AG04450 (cell line): Measurements from ENCODE around the gene GLP1R. TPM values are rescaled to one million over a fixed set of nuclear protein-coding genes. Genes with fewer than 3 reads are reported as not detected.

Experiments used
- CTCF ChIA-PET: fragments of 300-600, 350-600 bp; formaldehyde crosslinking; extraction: SDS; loops from one replicate; lab custom pipeline; 2022; ENCODE audit warnings: antibody characterized with exemption, inconsistent platforms; lab: Charles Lee
- POLR2A ChIA-PET: fragments of 350-600 bp; formaldehyde crosslinking; extraction: SDS; loops from one replicate; lab custom pipeline; 2021; ENCODE audit warnings: antibody characterized with exemption, inconsistent platforms; lab: Yijun Ruan, JAX
- DNase-seq: peaks from one replicate; pipeline ENCODE4 v3.0.0-alpha.2; 2011; ENCODE audit warnings: low read depth, low spot score
- H3K27ac ChIP-seq: one replicate; pipeline ENCODE4 v1.5.1; 2012; ENCODE audit warnings: low read depth, low read length, control low read depth
- H3K27me3 ChIP-seq: one replicate; pipeline ENCODE4 v1.6.0; 2012; ENCODE audit warnings: low read length; ENCODE audit not compliant: control insufficient read depth, insufficient read depth
- H3K4me3 ChIP-seq: 2 replicates; pipeline ENCODE4 v1.5.1; 2011; ENCODE audit warnings: mild to moderate bottlenecking, low read depth, low read length, control low read depth
- H3K9me3 ChIP-seq: 2 replicates; pipeline ENCODE4 v1.5.1; 2012; ENCODE audit warnings: low read length; ENCODE audit not compliant: control insufficient read depth, insufficient read depth
- polyA plus RNA-seq: library from polyadenylated mRNA; depleted of rRNA; stranded (reverse); fragments of >200 nt; gene quantifications from 2 replicates; pipeline ENCODE4 v1.2.3, GENCODE V29; 2011
- TF ChIP-seq, protein P1 (sequence below): IDR thresholded peaks from 2 replicates; pipeline ENCODE4 v1.5.1; 2011; ENCODE audit warnings: low read depth, low read length, control low read depth, inconsistent platforms

Gene GLP1R
- polyA plus RNA-seq, 1 experiment: not detected

GRCh38 chr6:39088331-39088730 lies 39.8 kb downstream of the GLP1R start:
- peak; percentile 55 for DNase-seq
- H3K9me3 ChIP-seq: no peaks in the 10 kb centered on the region
- TF ChIP-seq, protein P1, sequence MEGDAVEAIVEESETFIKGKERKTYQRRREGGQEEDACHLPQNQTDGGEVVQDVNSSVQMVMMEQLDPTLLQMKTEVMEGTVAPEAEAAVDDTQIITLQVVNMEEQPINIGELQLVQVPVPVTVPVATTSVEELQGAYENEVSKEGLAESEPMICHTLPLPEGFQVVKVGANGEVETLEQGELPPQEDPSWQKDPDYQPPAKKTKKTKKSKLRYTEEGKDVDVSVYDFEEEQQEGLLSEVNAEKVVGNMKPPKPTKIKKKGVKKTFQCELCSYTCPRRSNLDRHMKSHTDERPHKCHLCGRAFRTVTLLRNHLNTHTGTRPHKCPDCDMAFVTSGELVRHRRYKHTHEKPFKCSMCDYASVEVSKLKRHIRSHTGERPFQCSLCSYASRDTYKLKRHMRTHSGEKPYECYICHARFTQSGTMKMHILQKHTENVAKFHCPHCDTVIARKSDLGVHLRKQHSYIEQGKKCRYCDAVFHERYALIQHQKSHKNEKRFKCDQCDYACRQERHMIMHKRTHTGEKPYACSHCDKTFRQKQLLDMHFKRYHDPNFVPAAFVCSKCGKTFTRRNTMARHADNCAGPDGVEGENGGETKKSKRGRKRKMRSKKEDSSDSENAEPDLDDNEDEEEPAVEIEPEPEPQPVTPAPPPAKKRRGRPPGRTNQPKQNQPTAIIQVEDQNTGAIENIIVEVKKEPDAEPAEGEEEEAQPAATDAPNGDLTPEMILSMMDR: peak; percentile 72
- no peaks in the 10 kb centered on the region for H3K27me3 ChIP-seq
- ChIA-PET CTCF (interaction anchor here (0.7 to 3.9 kb wide), 12 partner anchors 12 to 222 kb away, joined by 3 to 31 read pairs (median 8); partner anchors contain the start of gene SAYSD1), POLR2A (interaction anchor here (1.1 to 1.5 kb wide), 2 partner anchors 14 to 26 kb away, joined by 3 to 8 read pairs; partner anchors contain the start of gene SAYSD1)
- H3K4me3 ChIP-seq: no peak overlapping the region
- no peak overlapping the region for H3K27ac ChIP-seq

DNA sequence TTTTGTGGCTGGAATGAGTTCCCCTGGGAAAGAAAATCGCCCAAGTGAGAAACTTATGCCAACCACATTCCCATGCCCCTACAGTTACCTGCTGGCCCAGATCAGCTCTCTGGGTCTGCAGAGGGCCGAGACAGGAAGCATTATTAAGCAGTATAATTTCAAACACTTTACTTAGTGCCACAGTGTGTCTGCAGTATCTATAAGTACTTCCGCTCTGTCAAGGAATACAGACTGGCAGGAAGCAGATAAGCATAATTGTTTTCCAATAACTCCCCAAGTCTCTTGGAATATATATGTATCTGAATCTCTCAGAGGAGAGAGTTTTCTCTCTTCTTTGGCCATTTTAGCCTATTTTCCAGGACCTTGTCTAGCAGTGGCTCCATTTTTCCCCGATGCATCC lies 41.5 kb downstream of the GLP1R start:
- Histone ChIP-seq H3K9me3 (no peaks in the 10 kb centered on the region), H3K27me3 (no peaks in the 10 kb centered on the region), H3K27ac (no peak overlapping the region), H3K4me3 (no peak overlapping the region)
- DNase-seq: no peak
- POLR2A ChIA-PET: no interaction called here
- CTCF ChIA-PET: interaction anchor here (1.2 kb wide), 1 partner anchor 12 kb away, joined by 3 read pairs; no protein-coding TSS in a partner anchor
- TF ChIP-seq, protein P1: no peak

GRCh38 chr6:39091220-39091619 lies 42.6 kb downstream of the GLP1R start:
- Histone ChIP-seq H3K27me3 (no peaks in the 10 kb centered on the region), H3K9me3 (no peaks in the 10 kb centered on the region), H3K4me3 (no peak overlapping the region), H3K27ac (no peak overlapping the region)
- POLR2A ChIA-PET: no interaction called here
- no peak for DNase-seq
- TF ChIP-seq, protein P1: no peak
- CTCF ChIA-PET: interaction anchor here (0.7 to 1.8 kb wide), 3 partner anchors 9 to 257 kb away, joined by 3 to 5 read pairs (median 4); no protein-coding TSS in a partner anchor

DNA sequence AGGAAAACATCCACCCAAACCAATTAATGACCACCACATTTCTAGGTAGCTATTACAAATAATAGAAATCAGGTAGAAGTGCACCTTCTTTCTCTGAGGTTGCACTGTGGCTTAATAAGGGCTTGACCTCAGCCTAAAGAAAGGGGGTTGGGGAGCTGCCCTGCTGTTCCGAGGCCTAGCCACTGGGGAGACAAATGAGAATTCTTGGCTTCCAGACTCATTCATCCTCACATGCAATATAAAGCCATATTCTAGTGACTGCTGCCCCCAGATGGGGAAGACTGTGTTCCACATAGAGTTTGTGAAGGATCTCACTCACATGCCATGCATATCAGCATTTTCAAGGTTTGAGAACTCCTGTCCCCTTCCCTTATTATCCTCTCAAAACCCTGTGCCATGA lies 43.5 kb downstream of the GLP1R start:
- TF ChIP-seq, protein P1: no peak
- Histone ChIP-seq H3K9me3 (no peaks in the 10 kb centered on the region), H3K27me3 (no peaks in the 10 kb centered on the region), H3K27ac (no peak overlapping the region), H3K4me3 (no peak overlapping the region)
- POLR2A ChIA-PET: no interaction called here
- CTCF ChIA-PET: interaction anchor here (0.7 to 1.8 kb wide), 3 partner anchors 8 to 256 kb away, joined by 3 to 5 read pairs (median 4); no protein-coding TSS in a partner anchor
- DNase-seq: no peak

- Histone ChIP-seq H3K27me3 (no peaks in the 10 kb centered on the region), H3K9me3 (no peaks in the 10 kb centered on the region), H3K27ac (no peak overlapping the region), H3K4me3 (no peak overlapping the region)
- POLR2A ChIA-PET: no interaction called here
- no peak for DNase-seq
- TF ChIP-seq, protein P1: no peak
- CTCF ChIA-PET: interaction anchor here (0.9 to 1.1 kb wide), 3 partner anchors 210 to 222 kb away, joined by 3 to 5 read pairs (median 3); no protein-coding TSS in a partner anchor
These were observed 44.6 kb downstream of the GLP1R start for GRCh38 chr6:39093149-39093708.
